CD8-positive, alpha-beta memory T cell (primary cell): ENCODE measurements around the gene SHB. TPM values are rescaled to one million over a fixed set of nuclear protein-coding genes. Genes with fewer than 3 reads are reported as not detected.
A peak's percentile ranks its signal among the peaks of the same experiment; 100 is the strongest.

Experiments
- CTCF ChIA-PET: fragments of 350-600 bp; sonication (Branson Sonifier 250); formaldehyde crosslinking; loops from one replicate; lab custom pipeline; 2021; ENCODE audit warnings: antibody characterized with exemption; lab: Charles Lee
- POLR2A ChIA-PET: fragments of 350-600 bp; sonication (Branson Sonifier 250); formaldehyde crosslinking; loops from one replicate; lab custom pipeline; 2021; ENCODE audit warnings: antibody characterized with exemption; lab: Charles Lee
- DNase-seq, 5 donors: peaks; one replicate each; pipeline versions ENCODE4 v3.0.0 to v3.0.0-alpha.2; 2020 to 2022; ENCODE audit warnings: mixed read lengths in 1 of 5
- H3K27ac ChIP-seq: one replicate; pipeline ENCODE4 v1.7.0; 2013; ENCODE audit warnings: low read depth, mild to moderate bottlenecking, low read length, moderate library complexity
- H3K27me3 ChIP-seq: 2 replicates; pipeline ENCODE4 v1.7.0; 2013; ENCODE audit warnings: low read length, mild to moderate bottlenecking; ENCODE audit not compliant: insufficient read depth, poor library complexity, severe bottlenecking
- H3K36me3 ChIP-seq: 2 replicates; pipeline ENCODE4 v1.7.0; 2013; ENCODE audit warnings: mild to moderate bottlenecking, low read length, moderate library complexity; ENCODE audit not compliant: insufficient read depth
- H3K4me1 ChIP-seq: 2 replicates; pipeline ENCODE4 v1.7.0; 2013; ENCODE audit warnings: mild to moderate bottlenecking, low read length, moderate library complexity; ENCODE audit not compliant: insufficient read depth
- H3K4me3 ChIP-seq: 2 replicates; pipeline ENCODE4 v1.7.0; 2013; ENCODE audit warnings: mild to moderate bottlenecking, low read length
- H3K9me3 ChIP-seq: 2 replicates; pipeline ENCODE4 v1.7.0; 2013; ENCODE audit warnings: mild to moderate bottlenecking, low read length
- H3K27ac Mint-ChIP-seq, 8 donors: one replicate each; pipeline ENCODE4 v1.8.0; 2020 to 2021; ENCODE audit warnings: mixed read lengths in 8 of 8, mild to moderate bottlenecking in 6 of 8, inconsistent platforms in 3 of 8, moderate library complexity in 3 of 8
- H3K27me3 Mint-ChIP-seq, 2 donors: one replicate each; pipeline ENCODE4 v1.8.0; 2020 to 2021; ENCODE audit warnings: mixed read lengths in 2 of 2, mild to moderate bottlenecking in 1 of 2, moderate library complexity in 1 of 2
- H3K36me3 Mint-ChIP-seq, 3 donors: one replicate each; pipeline ENCODE4 v1.8.0; 2020 to 2021; ENCODE audit warnings: mixed read lengths in 3 of 3, inconsistent platforms in 1 of 3, mild to moderate bottlenecking in 1 of 3
- H3K4me1 Mint-ChIP-seq, 3 donors: one replicate each; pipeline ENCODE4 v1.8.0; 2020 to 2021; ENCODE audit warnings: mixed read lengths in 3 of 3, inconsistent platforms in 1 of 3, mild to moderate bottlenecking in 1 of 3
- H3K4me3 Mint-ChIP-seq, 7 donors: one replicate each; pipeline ENCODE4 v1.8.0; 2020 to 2021; ENCODE audit warnings: mixed read lengths in 7 of 7, mild to moderate bottlenecking in 6 of 7, moderate library complexity in 4 of 7, inconsistent platforms in 2 of 7
- H3K9me3 Mint-ChIP-seq, 5 donors: one replicate each; pipeline ENCODE4 v1.8.0; 2020 to 2022; ENCODE audit warnings: mixed read lengths in 5 of 5, mild to moderate bottlenecking in 3 of 5, moderate library complexity in 2 of 5, inconsistent platforms in 1 of 5
- polyA plus RNA-seq: library from polyadenylated mRNA; unstranded; fragments of 300-500 nt; fragmentation: Illumina TruSeq; gene quantifications from one replicate; pipeline ENCODE4 v1.2.3, GENCODE V29; 2021
- total RNA-seq, 2 experiments: library from RNA; stranded (reverse); gene quantifications; one replicate each; pipeline ENCODE4 v1.2.3, GENCODE V29; 2021

Gene SHB
- total and polyA plus RNA-seq, 3 experiments from 2014 or later: 0.64 to 1.8 (median 1.8) TPM

DNA sequence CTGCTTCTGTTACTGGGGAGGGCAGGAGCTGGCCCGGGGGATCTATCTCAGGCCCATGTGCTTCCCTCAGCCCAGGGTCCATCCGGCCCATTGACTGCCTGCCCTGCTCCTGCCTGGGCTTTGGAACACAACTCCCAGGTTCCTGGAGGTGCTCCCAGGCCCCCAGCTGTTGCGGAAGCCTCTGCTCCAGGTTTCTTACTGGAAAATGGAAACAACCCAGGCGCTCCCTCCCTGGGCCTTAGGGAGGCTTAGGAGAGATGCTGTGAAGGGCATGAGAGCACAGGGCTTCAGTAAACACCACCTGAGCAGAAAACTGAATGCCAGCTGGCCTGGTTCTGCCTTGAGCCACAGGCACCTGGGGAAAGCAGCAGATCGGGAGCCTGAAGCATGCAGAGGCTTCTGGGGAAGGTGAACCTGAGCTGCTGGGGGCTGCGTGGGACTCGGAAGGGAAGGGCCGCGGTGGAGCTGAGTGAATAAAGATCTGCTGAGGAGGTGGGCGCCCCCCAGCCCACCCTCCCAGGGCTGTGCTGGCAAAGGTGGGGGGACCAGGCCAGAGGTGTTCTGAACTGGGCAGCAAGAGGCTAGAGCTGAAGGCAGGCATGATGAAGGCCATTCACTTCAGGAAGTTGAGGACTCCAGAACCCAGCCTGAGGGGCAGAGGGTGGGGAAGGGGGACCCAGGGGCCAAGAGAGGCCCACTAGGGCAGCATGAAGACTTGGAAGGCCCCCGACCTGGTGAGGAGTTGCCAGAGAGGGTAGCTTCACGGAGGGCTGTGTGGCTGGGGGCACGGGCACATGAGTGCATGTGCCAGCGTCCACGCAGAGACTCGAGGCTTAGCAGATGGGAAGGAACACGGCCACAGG is 64.8 kb downstream of the SHB start:
- Mint-ChIP-seq H3K27me3 (no peaks in the 10 kb centered on the region), H3K36me3 (no peaks in the 10 kb centered on the region), H3K4me3 (no peak overlapping the region), H3K4me1 (peaks cover 16 to 26% (median 20%) of the 10 kb centered on the region in 3 donors), H3K9me3 (no peaks in the 10 kb centered on the region), H3K27ac (peak overlapping the region in 1 of 8 donors; percentile 21)
- ChIA-PET CTCF (no interaction called here), POLR2A (no interaction called here)
- Histone ChIP-seq H3K36me3 (no peaks in the 10 kb centered on the region), H3K4me1 (peaks cover 13% of the 10 kb centered on the region), H3K4me3 (no peak overlapping the region), H3K27me3 (no peaks in the 10 kb centered on the region), H3K9me3 (no peaks in the 10 kb centered on the region), H3K27ac (no peak overlapping the region)
- no peak for DNase-seq

DNA sequence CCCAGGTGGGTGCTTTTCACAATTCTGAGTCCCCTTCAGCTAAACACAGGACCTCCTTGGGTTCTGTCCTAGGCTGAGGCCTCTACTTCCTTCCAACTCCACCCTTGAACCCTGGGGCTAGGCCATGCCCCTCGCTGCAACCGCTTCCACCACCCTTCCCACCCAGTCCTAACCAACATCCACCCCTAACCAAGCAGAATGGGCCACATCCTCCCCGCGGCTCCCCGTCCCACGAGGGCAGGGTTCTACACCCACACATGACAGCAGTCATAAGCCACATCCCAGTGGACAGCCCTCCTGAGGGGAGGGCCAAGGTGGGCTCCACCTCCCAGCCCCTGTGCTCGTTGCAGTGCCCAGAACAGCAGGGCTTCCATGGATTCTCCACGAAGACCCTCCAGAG is 65.8 kb downstream of the SHB start:
- Histone ChIP-seq H3K4me1 (peaks cover 5% of the 10 kb centered on the region), H3K27ac (no peak overlapping the region), H3K36me3 (no peaks in the 10 kb centered on the region), H3K4me3 (no peak overlapping the region), H3K9me3 (no peaks in the 10 kb centered on the region), H3K27me3 (no peaks in the 10 kb centered on the region)
- Mint-ChIP-seq H3K36me3 (no peaks in the 10 kb centered on the region), H3K27me3 (no peaks in the 10 kb centered on the region), H3K4me1 (peaks cover 11 to 19% (median 12%) of the 10 kb centered on the region in 3 donors), H3K27ac (peak overlapping the region in 5 of 8 donors; percentile 6 to 56 (median 19)), H3K4me3 (no peak overlapping the region), H3K9me3 (no peaks in the 10 kb centered on the region)
- DNase-seq: no peak
- ChIA-PET POLR2A (no interaction called here), CTCF (no interaction called here)

DNA sequence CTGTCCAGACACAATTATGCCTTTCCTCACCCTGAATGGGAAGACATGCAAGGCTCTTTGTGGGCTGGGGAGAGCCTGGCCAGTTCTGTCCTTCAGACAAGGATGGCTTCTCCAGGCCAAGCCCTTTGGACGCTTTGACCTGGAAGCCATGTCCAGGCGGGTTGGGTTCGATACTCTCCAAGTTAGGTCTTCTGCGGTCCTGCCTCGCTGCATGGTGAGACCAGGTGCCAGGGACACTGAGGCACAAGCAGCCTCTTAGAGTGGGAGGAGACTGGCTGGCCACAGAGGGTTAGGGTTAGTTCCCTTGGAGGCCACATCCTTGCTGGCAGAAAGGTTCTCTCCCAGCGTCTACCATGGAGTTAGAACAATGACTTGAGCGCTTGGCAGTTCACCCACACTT is 67.6 kb downstream of the SHB start:
- DNase-seq: no peak
- no peak overlapping the region for H3K27ac ChIP-seq
- no peaks in the 10 kb centered on the region for H3K4me1 ChIP-seq
- H3K36me3 Mint-ChIP-seq: no peaks in the 10 kb centered on the region
- H3K27me3 ChIP-seq: no peaks in the 10 kb centered on the region
- CTCF ChIA-PET: no interaction called here
- no peaks in the 10 kb centered on the region for H3K27me3 Mint-ChIP-seq
- H3K4me3 Mint-ChIP-seq: no peak overlapping the region
- no peaks in the 10 kb centered on the region for H3K9me3 Mint-ChIP-seq
- H3K9me3 ChIP-seq: no peaks in the 10 kb centered on the region
- no peak overlapping the region for H3K4me3 ChIP-seq
- POLR2A ChIA-PET: no interaction called here
- peak overlapping the region in 1 of 8 donors; percentile 65 for H3K27ac Mint-ChIP-seq
- H3K4me1 Mint-ChIP-seq: peaks cover 4 to 11% (median 8%) of the 10 kb centered on the region in 3 donors
- no peaks in the 10 kb centered on the region for H3K36me3 ChIP-seq

DNA sequence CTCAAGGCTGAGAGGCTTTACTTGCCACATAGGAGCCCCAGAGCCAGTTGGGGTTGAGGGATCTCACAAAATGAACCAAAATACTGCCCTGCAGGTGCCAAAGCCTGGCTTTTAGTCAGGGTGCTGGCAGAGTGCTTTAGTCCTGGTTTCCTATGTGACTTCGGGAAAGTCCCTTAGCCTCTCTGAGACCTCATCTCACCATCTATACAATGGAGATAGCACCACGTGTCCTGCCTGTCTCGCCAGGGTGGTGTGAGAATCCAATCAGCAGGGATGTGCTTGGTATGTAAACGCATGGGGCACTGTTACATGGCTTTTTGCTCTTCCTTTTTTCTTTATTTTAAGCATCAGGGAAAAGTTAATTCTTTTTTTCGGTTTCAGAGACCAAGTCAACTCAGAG is 68.3 kb downstream of the SHB start:
- Mint-ChIP-seq H3K4me1 (peaks cover 4 to 11% (median 8%) of the 10 kb centered on the region in 3 donors), H3K27ac (no peak overlapping the region), H3K36me3 (no peaks in the 10 kb centered on the region), H3K27me3 (no peaks in the 10 kb centered on the region), H3K4me3 (no peak overlapping the region), H3K9me3 (no peaks in the 10 kb centered on the region)
- no peak for DNase-seq
- H3K27me3 ChIP-seq: no peaks in the 10 kb centered on the region
- H3K27ac ChIP-seq: no peak overlapping the region
- ChIA-PET CTCF (no interaction called here), POLR2A (no interaction called here)
- no peaks in the 10 kb centered on the region for H3K4me1 ChIP-seq
- no peak overlapping the region for H3K4me3 ChIP-seq
- H3K36me3 ChIP-seq: no peaks in the 10 kb centered on the region
- no peaks in the 10 kb centered on the region for H3K9me3 ChIP-seq

DNA sequence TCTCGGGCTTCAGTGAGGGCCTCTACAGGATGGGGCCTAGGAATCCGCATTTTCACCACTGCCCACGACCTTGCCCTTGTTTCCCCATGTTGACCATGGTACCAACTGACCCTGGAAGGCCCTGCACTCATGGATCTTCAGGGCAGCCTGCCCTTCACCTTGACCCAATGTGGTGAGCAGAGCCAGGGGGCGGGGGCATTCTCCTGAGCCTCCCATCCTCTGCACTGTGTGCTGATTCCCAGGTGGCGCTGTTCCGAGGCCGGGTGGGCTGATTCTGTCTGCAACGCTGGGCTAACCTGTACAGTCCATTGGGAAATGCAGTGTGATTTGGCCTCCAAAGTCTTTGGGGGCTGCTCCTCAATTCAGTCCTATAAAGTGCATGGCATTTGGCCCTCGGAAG is 68.7 kb downstream of the SHB start:
- Histone ChIP-seq H3K36me3 (no peaks in the 10 kb centered on the region), H3K4me3 (no peak overlapping the region), H3K27ac (no peak overlapping the region), H3K27me3 (no peaks in the 10 kb centered on the region), H3K4me1 (no peaks in the 10 kb centered on the region), H3K9me3 (no peaks in the 10 kb centered on the region)
- ChIA-PET POLR2A (no interaction called here), CTCF (no interaction called here)
- Mint-ChIP-seq H3K4me1 (peaks cover 4 to 11% (median 8%) of the 10 kb centered on the region in 3 donors), H3K4me3 (no peak overlapping the region), H3K27me3 (no peaks in the 10 kb centered on the region), H3K9me3 (no peaks in the 10 kb centered on the region), H3K27ac (no peak overlapping the region), H3K36me3 (no peaks in the 10 kb centered on the region)
- no peak for DNase-seq

DNA sequence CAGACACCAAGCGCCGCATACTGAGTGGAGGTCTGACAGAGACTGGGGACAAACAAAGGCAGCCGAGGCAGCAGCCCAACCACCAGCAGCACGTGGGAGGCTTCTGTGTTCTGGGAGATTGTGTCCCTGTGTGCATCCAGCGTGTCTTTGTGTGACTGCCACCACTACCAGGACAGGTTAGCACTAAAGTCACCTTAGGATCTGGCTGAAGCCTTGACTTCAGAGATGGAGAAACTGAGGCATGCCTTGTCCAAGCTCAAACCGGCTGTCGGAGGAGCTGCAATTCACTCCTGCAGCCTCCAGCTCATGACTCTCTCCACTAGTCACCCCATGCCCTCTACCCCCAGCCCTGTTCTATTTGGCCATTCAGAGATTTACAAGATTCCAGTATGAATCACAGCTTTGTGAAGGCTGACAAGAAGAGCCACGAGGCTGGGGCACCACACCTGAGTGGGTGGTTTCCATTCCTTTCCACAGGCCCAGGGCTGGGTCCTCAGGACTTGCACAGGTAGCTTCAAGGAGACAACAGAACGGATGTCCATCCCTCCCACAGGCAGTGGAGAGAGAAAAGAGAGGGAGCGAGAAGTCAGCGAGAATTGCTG is 69.3 kb downstream of the SHB start:
- ChIA-PET POLR2A (no interaction called here), CTCF (no interaction called here)
- no peaks in the 10 kb centered on the region for H3K9me3 ChIP-seq
- H3K9me3 Mint-ChIP-seq: no peaks in the 10 kb centered on the region
- H3K27ac Mint-ChIP-seq: no peak overlapping the region
- H3K4me1 ChIP-seq: no peaks in the 10 kb centered on the region
- no peaks in the 10 kb centered on the region for H3K27me3 Mint-ChIP-seq
- H3K36me3 ChIP-seq: no peaks in the 10 kb centered on the region
- DNase-seq: no peak
- peaks cover 4 to 14% (median 8%) of the 10 kb centered on the region in 3 donors for H3K4me1 Mint-ChIP-seq
- H3K27ac ChIP-seq: no peak overlapping the region
- no peaks in the 10 kb centered on the region for H3K36me3 Mint-ChIP-seq
- H3K27me3 ChIP-seq: no peaks in the 10 kb centered on the region
- H3K4me3 ChIP-seq: no peak overlapping the region
- H3K4me3 Mint-ChIP-seq: no peak overlapping the region

DNA sequence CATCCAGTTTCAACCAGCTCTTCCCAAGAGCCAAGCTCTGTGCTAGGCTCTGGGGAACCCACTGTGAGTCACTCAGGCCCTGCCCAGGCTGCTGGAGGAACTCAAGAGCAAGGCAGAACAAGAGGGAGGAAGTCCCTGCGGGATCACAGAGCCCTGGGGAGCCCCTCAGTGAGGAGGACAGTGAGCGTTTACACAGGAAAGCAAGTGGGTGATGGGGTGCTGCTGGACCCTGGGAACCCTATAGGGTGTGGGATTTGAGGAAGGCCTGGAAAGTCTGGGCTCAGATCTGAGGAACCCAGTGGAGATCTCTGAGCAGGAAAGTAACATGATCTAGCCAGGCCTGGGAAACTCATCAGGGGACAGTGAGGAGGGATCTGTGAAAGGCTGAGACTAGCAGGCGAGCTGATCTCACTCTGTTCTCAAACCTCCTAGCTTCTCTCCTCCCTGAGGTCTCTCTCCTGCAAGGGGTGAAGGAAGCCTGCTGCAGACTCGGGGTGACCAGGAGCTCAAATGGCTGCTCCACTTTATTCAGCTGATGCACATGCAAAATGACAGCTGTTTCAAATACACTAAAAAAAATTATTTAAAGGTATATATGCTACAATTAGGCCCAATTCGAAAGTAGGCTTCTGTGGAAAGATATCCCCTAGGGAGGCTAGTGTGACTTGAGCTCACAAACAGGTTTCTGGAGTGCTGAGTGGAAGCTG is 70.0 kb downstream of the SHB start:
- Mint-ChIP-seq H3K4me1 (peaks cover 7 to 18% (median 8%) of the 10 kb centered on the region in 3 donors), H3K9me3 (no peaks in the 10 kb centered on the region), H3K27ac (no peak overlapping the region), H3K4me3 (no peak overlapping the region), H3K36me3 (no peaks in the 10 kb centered on the region), H3K27me3 (peaks cover 1 to 4% of the 10 kb centered on the region in 2 donors)
- no peaks in the 10 kb centered on the region for H3K36me3 ChIP-seq
- H3K27ac ChIP-seq: no peak overlapping the region
- POLR2A ChIA-PET: no interaction called here
- no peaks in the 10 kb centered on the region for H3K4me1 ChIP-seq
- DNase-seq: no peak
- no peaks in the 10 kb centered on the region for H3K9me3 ChIP-seq
- no peak overlapping the region for H3K4me3 ChIP-seq
- CTCF ChIA-PET: no interaction called here
- no peaks in the 10 kb centered on the region for H3K27me3 ChIP-seq
